ENCODE results near the gene CASP10.

GRCh38 chr2:201275069-201275468 is 92.1 kb downstream of the CASP10 start:
- no peak for TF ChIP-seq POLR2AphosphoS5 (IDR thresholded peaks at IDR 0.05; ENCODE audit: control insufficient read depth, insufficient read depth, low read depth, low read length)
- TF ChIP-seq CHD2 (IDR thresholded peaks at IDR 0.05; ENCODE audit: low read depth, low read length), result no peak
- no peak for TF ChIP-seq ZNF431 (CRISPR knock-in tag; IDR thresholded peaks at IDR 0.05)
- no peak for TF ChIP-seq ERF (CRISPR knock-in tag; IDR thresholded peaks at IDR 0.05)
- no peak for TF ChIP-seq KAT7 (CRISPR knock-in tag; IDR thresholded peaks at IDR 0.05; ENCODE audit: borderline replicate concordance)
- no peak for TF ChIP-seq HDAC1 (IDR thresholded peaks at IDR 0.05)
- no peak for TF ChIP-seq ZNF592 (IDR thresholded peaks at IDR 0.05)
- TF ChIP-seq CTCF (IDR thresholded peaks at IDR 0.05 in 2 of 3, conservative IDR thresholded peaks at IDR 0.05 in 1 of 3; ENCODE audit: insufficient read depth in 2 of 3, low read depth in 1 of 3, low read length in 3 of 3), result no peak
- TF ChIP-seq POLR2A (conservative IDR thresholded peaks at IDR 0.05), result no peak

Measured in K562 (cell line).